Keratinocyte (primary cell): ENCODE results near the gene TMEM200C. TPM values are rescaled to one million over a fixed set of nuclear protein-coding genes. Genes with fewer than 3 reads are reported as not detected.

Experiments used
- DNase-seq: peaks from one replicate; pipeline ENCODE4 v3.0.0-alpha.2; 2011; ENCODE audit warnings: low read depth, missing footprints, low spot score
- FAIRE-seq: peaks from 2 replicates; lab custom pipeline; 2011; peaks lifted over from hg19 to GRCh38; lab: Jason Lieb, UNC
- H2AFZ ChIP-seq: 2 replicates; pipeline ENCODE4 v1.6.0; 2012; ENCODE audit warnings: low read length, control low read depth, inconsistent platforms; ENCODE audit not compliant: control insufficient read depth
- H3K27ac ChIP-seq: 2 replicates; pipeline ENCODE4 v1.5.1; 2011; ENCODE audit warnings: low read length; ENCODE audit not compliant: control insufficient read depth, insufficient read depth
- H3K27me3 ChIP-seq: 3 replicates; pipeline ENCODE4 v1.6.0; 2011; ENCODE audit warnings: low read length; ENCODE audit not compliant: control insufficient read depth, insufficient read depth; ENCODE audit errors: extremely low read depth
- H3K36me3 ChIP-seq, 2 experiments: 2 replicates in 1 of 2; 3 replicates in 1 of 2; pipeline ENCODE4 v1.5.1; 2011; ENCODE audit warnings: low read length in 2 of 2, mild to moderate bottlenecking in 1 of 2; ENCODE audit not compliant: control insufficient read depth in 2 of 2, insufficient read depth in 2 of 2; ENCODE audit errors: extremely low read depth in 1 of 2
- H3K4me1 ChIP-seq: 3 replicates; pipeline ENCODE4 v1.5.1; 2011; ENCODE audit warnings: low read length; ENCODE audit not compliant: control insufficient read depth, insufficient read depth; ENCODE audit errors: extremely low read depth
- H3K4me2 ChIP-seq: 3 replicates; pipeline ENCODE4 v1.6.0; 2011; ENCODE audit warnings: low read depth, low read length; ENCODE audit not compliant: control insufficient read depth, insufficient read depth; ENCODE audit errors: extremely low read depth
- H3K4me3 ChIP-seq, 3 experiments: fragments of 200-600 bp in 1 of 3; sonication (generic) in 1 of 3; 2 replicates in 2 of 3; 3 replicates in 1 of 3; pipeline ENCODE4 v1.5.1; 2011 to 2016; ENCODE audit warnings: low read length in 3 of 3, mild to moderate bottlenecking in 3 of 3, control low read depth in 2 of 3, inconsistent platforms in 1 of 3, low read depth in 1 of 3, mixed read lengths in 1 of 3, mixed run types in 1 of 3, moderate library complexity in 1 of 3; ENCODE audit not compliant: control insufficient read depth in 2 of 3, insufficient read depth in 2 of 3; ENCODE audit errors: extremely low read depth in 1 of 3
- H3K79me2 ChIP-seq: 2 replicates; pipeline ENCODE4 v1.6.0; 2012; ENCODE audit warnings: low read length; ENCODE audit not compliant: control insufficient read depth, insufficient read depth
- H3K9ac ChIP-seq: 3 replicates; pipeline ENCODE4 v1.6.0; 2011; ENCODE audit warnings: low read length; ENCODE audit not compliant: control insufficient read depth, insufficient read depth; ENCODE audit errors: extremely low read depth
- H3K9me1 ChIP-seq: 3 replicates; pipeline ENCODE4 v1.6.0; 2011; ENCODE audit warnings: low read length; ENCODE audit not compliant: control insufficient read depth, insufficient read depth; ENCODE audit errors: extremely low read depth
- H3K9me3 ChIP-seq: 2 replicates; pipeline ENCODE4 v1.5.1; 2012; ENCODE audit warnings: low read depth, low read length; ENCODE audit not compliant: control insufficient read depth
- H4K20me1 ChIP-seq: 3 replicates; pipeline ENCODE4 v1.6.0; 2011; ENCODE audit warnings: low read length; ENCODE audit not compliant: control insufficient read depth, insufficient read depth; ENCODE audit errors: extremely low read depth
- CTCF ChIP-seq, 3 experiments: IDR thresholded peaks in 1 of 3; conservative IDR thresholded peaks in 1 of 3; optimal IDR thresholded peaks in 1 of 3; 2 replicates in 2 of 3; 3 replicates in 1 of 3; pipeline versions ENCODE3 to v1.5.1; 2011; ENCODE audit warnings: low read length in 3 of 3, mild to moderate bottlenecking in 3 of 3, moderate library complexity in 2 of 3, control low read depth in 1 of 3, inconsistent platforms in 1 of 3; ENCODE audit not compliant: insufficient read depth in 2 of 3; ENCODE audit errors: extremely low read depth in 1 of 3
- EZH2 ChIP-seq: IDR thresholded peaks from one replicate; pipeline ENCODE4 v1.6.1; 2012; ENCODE audit warnings: inconsistent platforms, mild to moderate bottlenecking, low read length, moderate library complexity
- dilution Hi-C: fragments of 300-500 bp; cut with MboI; formaldehyde crosslinking; loops from one replicate; pipeline ENCODE4 v1.7.0; 2020; ENCODE audit warnings: low sequenced_read_pairs; ENCODE audit not compliant: extremely low pct_ligation_motif_present
- polyA plus RNA-seq, 5 experiments: library from polyadenylated mRNA; depleted of rRNA in 3 of 5; stranded (reverse) in 3 of 5; stranded (forward) in 1 of 5; unstranded in 1 of 5; fragments of >200 nt; gene quantifications; 1 replicate in 1 of 5; 2 replicates in 3 of 5; 3 replicates in 1 of 5; pipeline versions ENCODE4 v1.2.1 to v1.2.3, GENCODE V29; 2011 to 2012; ENCODE audit warnings: missing spikeins in 2 of 5, low read depth in 1 of 5, low replicate concordance in 1 of 5

Gene TMEM200C
- polyA plus RNA-seq, 1 donor (not counting 4 experiments of a cell fraction or from before 2014, with no cell fraction given) = not detected

GRCh38 chr18:5841518-5841917, 53.8 kb downstream of the TMEM200C start:
- Histone ChIP-seq H3K4me2 (no peak overlapping the region), H4K20me1 (no peaks in the 10 kb centered on the region), H3K27me3 (no peaks in the 10 kb centered on the region), H3K79me2 (no peaks in the 10 kb centered on the region), H3K4me3 (no peak overlapping the region), H3K36me3 (no peaks in the 10 kb centered on the region), H3K9me1 (no peaks in the 10 kb centered on the region), H3K4me1 (no peaks in the 10 kb centered on the region), H3K9me3 (no peaks in the 10 kb centered on the region), H3K27ac (no peak overlapping the region), H2AFZ (no peak overlapping the region), H3K9ac (no peak overlapping the region)
- FAIRE-seq = no peak
- TF ChIP-seq CTCF (optimal IDR thresholded peaks at IDR 0.05 in 1 of 3, IDR thresholded peaks at IDR 0.05 in 1 of 3, conservative IDR thresholded peaks at IDR 0.05 in 1 of 3; ENCODE audit: extremely low read depth in 1 of 3, insufficient read depth in 2 of 3, low read length in 3 of 3) (no peak), EZH2 (no peak)
- dilution Hi-C loops = no loop called here
- no peak for DNase-seq

- Histone ChIP-seq H3K9me1 (no peaks in the 10 kb centered on the region), H2AFZ (no peak overlapping the region), H3K27ac (no peak overlapping the region), H3K4me3 (no peak overlapping the region), H3K4me2 (no peak overlapping the region), H3K4me1 (no peaks in the 10 kb centered on the region), H3K9me3 (no peaks in the 10 kb centered on the region), H3K27me3 (no peaks in the 10 kb centered on the region), H4K20me1 (no peaks in the 10 kb centered on the region), H3K79me2 (no peaks in the 10 kb centered on the region), H3K9ac (no peak overlapping the region), H3K36me3 (no peaks in the 10 kb centered on the region)
- TF ChIP-seq CTCF (optimal IDR thresholded peaks at IDR 0.05 in 1 of 3, IDR thresholded peaks at IDR 0.05 in 1 of 3, conservative IDR thresholded peaks at IDR 0.05 in 1 of 3; ENCODE audit: extremely low read depth in 1 of 3, insufficient read depth in 2 of 3, low read length in 3 of 3) (no peak), EZH2 (no peak)
- dilution Hi-C loops = no loop called here
- FAIRE-seq (no peak), DNase-seq (no peak)
Observed at GRCh38 chr18:5840547-5840946, 54.8 kb downstream of the TMEM200C start.
